Measurements from ENCODE around the gene EPS8L1.

EPS8L1 gene

GRCh38 chr19:55114566-55115145 is 39.0 kb downstream of the EPS8L1 start:
- Histone ChIP-seq H3K4me3 (peak overlapping the region; percentile 97), H3K27ac (peak overlapping the region; percentile 94 to 97)
- no peak for DNase-seq (ENCODE audit: low spot score)
- TF ChIP-seq CTCF (IDR thresholded peaks at IDR 0.05), result no peak

- DNase-seq (ENCODE audit: low spot score), result no peak
- peak overlapping the region; percentile 94 to 97 for H3K27ac ChIP-seq
- peak overlapping the region; percentile 97 for H3K4me3 ChIP-seq
- TF ChIP-seq CTCF (IDR thresholded peaks at IDR 0.05), result no peak
These were observed 39.9 kb downstream of the EPS8L1 start for GRCh38 chr19:55115446-55116065.

- no peak for DNase-seq (ENCODE audit: low spot score)
- no peak for TF ChIP-seq CTCF (IDR thresholded peaks at IDR 0.05)
- H3K4me3 ChIP-seq, result peak overlapping the region; percentile 97
- H3K27ac ChIP-seq, result peak overlapping the region; percentile 94 to 97
These were observed 40.7 kb downstream of the EPS8L1 start for GRCh38 chr19:55116232-55116858.

- Histone ChIP-seq H3K4me3 (peak within 1 kb of the TSS; percentile 97), H3K27ac (peak within 1 kb of the TSS; percentile 94 to 97)
- TF ChIP-seq CTCF (IDR thresholded peaks at IDR 0.05), result no peak
- DNase-seq (ENCODE audit: low spot score), result no peak
These were observed 41.4 kb downstream of the EPS8L1 start, which contains the start of gene PPP1R12C for GRCh38 chr19:55116859-55117662. TSS of gene PPP1R12C (minus strand) at chr19:55117637. CDS start at chr19:55117543, 94 bp downstream.

- peak; percentile 99 for DNase-seq (ENCODE audit: low spot score)
- Histone ChIP-seq H3K27ac (peak overlapping the region; percentile 94 to 97), H3K4me3 (peak overlapping the region; percentile 97)
- TF ChIP-seq CTCF (IDR thresholded peaks at IDR 0.05), result no peak
These were observed 42.2 kb downstream of the EPS8L1 start for GRCh38 chr19:55117663-55118391.

- no peak for TF ChIP-seq CTCF (IDR thresholded peaks at IDR 0.05)
- Histone ChIP-seq H3K4me3 (peak overlapping the region; percentile 97), H3K27ac (peak overlapping the region; percentile 94 to 97)
- no peak for DNase-seq (ENCODE audit: low spot score)
These were observed 42.8 kb downstream of the EPS8L1 start for GRCh38 chr19:55118401-55118991.

Measured in coronary artery (tissue), 2 donors.